Thyroid gland (tissue), 4 donors: Measurements from ENCODE around the gene TCEAL1.

ENCODE experiments used
- CTCF ChIP-seq, 6 experiments: fragments of 200-600 bp in 3 of 6; fragments of 450-650 bp in 3 of 6; sonication (generic) in 3 of 6; IDR thresholded peaks; one replicate each; pipeline ENCODE4 v1.5.1; 2016 to 2019; ENCODE audit warnings: antibody characterized with exemption in 6 of 6, mild to moderate bottlenecking in 2 of 6, inconsistent platforms in 1 of 6, moderate library complexity in 1 of 6
- POLR2A ChIP-seq, 2 donors: fragments of 450-650 bp; IDR thresholded peaks; one replicate each; pipeline ENCODE4 v1.6.1; 2017; ENCODE audit warnings: antibody characterized with exemption in 2 of 2, mild to moderate bottlenecking in 2 of 2, moderate library complexity in 1 of 2

- TF ChIP-seq CTCF (IDR thresholded peaks at IDR 0.05): no peak
- no peak for TF ChIP-seq POLR2A (IDR thresholded peaks at IDR 0.05)
Observed at GRCh38 chrX:103624111-103624510, 4.7 kb upstream of the TCEAL1 start.
